ENCODE measurements around the gene DDX50.
A peak's percentile ranks its signal among the peaks of the same experiment; 100 is the strongest.

The DDX50 gene

GRCh38 chr10:68895041-68895440 is 6.1 kb upstream of the DDX50 start:
- H3F3A ChIP-seq (ENCODE audit: low read depth): no peaks in the 10 kb centered on the region
- H2AFZ ChIP-seq (ENCODE audit: low read length): no peak overlapping the region
- TF ChIP-seq CTCF (conservative IDR thresholded peaks at IDR 0.05; ENCODE audit: low read length) (no peak), EZH2phosphoT487 (IDR thresholded peaks at IDR 0.05; ENCODE audit: borderline replicate concordance) (no peak)
- H3K4me1 ChIP-seq (ENCODE audit: insufficient read depth, low read length, poor library complexity, severe bottlenecking): peaks cover 8% of the 10 kb centered on the region
- H3K79me2 ChIP-seq (ENCODE audit: insufficient read depth, low read length): no peaks in the 10 kb centered on the region
- no peaks in the 10 kb centered on the region for H3K27me3 ChIP-seq (ENCODE audit: insufficient read depth, low read length, poor library complexity, severe bottlenecking)
- H3K36me3 ChIP-seq (ENCODE audit: insufficient read depth, low read length): no peaks in the 10 kb centered on the region
- H3K9me2 ChIP-seq (replicated peaks; ENCODE audit: low read depth, low read length): no peaks in the 10 kb centered on the region
- no peak overlapping the region for H3K4me2 ChIP-seq (ENCODE audit: low read depth, low read length, poor library complexity, severe bottlenecking)
- no peak overlapping the region for H3K9ac ChIP-seq (ENCODE audit: low read depth, low read length, poor library complexity, severe bottlenecking)
- no peaks in the 10 kb centered on the region for H4K20me1 ChIP-seq (ENCODE audit: insufficient read depth, low read length, poor library complexity, severe bottlenecking)
- H3K9me3 ChIP-seq (ENCODE audit: insufficient read depth, low read depth, low read length): no peaks in the 10 kb centered on the region
- H3K4me3 ChIP-seq (ENCODE audit: low read length, poor library complexity, severe bottlenecking): no peak overlapping the region

GRCh38 chr10:68897336-68897741 is 3.8 kb upstream of the DDX50 start:
- Histone ChIP-seq H3F3A (ENCODE audit: low read depth) (no peaks in the 10 kb centered on the region), H3K9me3 (ENCODE audit: insufficient read depth, low read depth, low read length) (no peaks in the 10 kb centered on the region), H3K27me3 (ENCODE audit: insufficient read depth, low read length, poor library complexity, severe bottlenecking) (no peaks in the 10 kb centered on the region), H3K9me2 (replicated peaks; ENCODE audit: low read depth, low read length) (no peaks in the 10 kb centered on the region), H3K4me2 (ENCODE audit: low read depth, low read length, poor library complexity, severe bottlenecking) (no peak overlapping the region), H3K4me3 (ENCODE audit: low read length, poor library complexity, severe bottlenecking) (no peak overlapping the region), H3K36me3 (ENCODE audit: insufficient read depth, low read length) (no peaks in the 10 kb centered on the region), H3K4me1 (ENCODE audit: insufficient read depth, low read length, poor library complexity, severe bottlenecking) (peaks cover 18% of the 10 kb centered on the region), H4K20me1 (ENCODE audit: insufficient read depth, low read length, poor library complexity, severe bottlenecking) (peaks cover 10% of the 10 kb centered on the region), H3K79me2 (ENCODE audit: insufficient read depth, low read length) (peaks cover 12% of the 10 kb centered on the region), H2AFZ (ENCODE audit: low read length) (no peak overlapping the region), H3K9ac (ENCODE audit: low read depth, low read length, poor library complexity, severe bottlenecking) (no peak overlapping the region)
- no peak for TF ChIP-seq EZH2phosphoT487 (IDR thresholded peaks at IDR 0.05; ENCODE audit: borderline replicate concordance)
- peak; percentile 72 for TF ChIP-seq CTCF (conservative IDR thresholded peaks at IDR 0.05; ENCODE audit: low read length)

DNA sequence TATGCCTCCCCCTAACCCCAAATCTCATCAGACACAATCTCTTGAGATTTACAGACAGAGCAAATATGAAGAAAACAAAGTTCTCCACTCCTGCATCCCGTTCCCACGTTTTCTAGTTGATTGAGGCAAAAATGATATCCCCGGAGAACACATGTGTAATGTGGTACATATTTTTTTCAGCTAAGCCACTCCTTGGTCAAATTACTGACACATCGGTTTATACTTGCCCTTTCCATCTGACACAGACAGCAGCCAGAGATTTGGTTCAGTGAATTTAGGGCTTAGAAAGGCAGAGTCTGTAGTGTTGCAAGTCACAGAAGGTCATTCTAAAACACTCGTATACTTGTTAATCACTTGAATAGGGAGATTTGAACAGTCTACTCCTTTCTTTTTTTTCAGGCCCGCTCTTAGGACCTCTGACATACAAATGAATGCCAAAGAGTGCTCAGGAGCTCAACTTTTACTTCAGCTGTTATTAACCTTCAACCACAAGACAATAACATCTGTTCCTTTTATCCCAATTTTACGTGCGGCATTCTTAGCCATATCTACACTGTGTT is 1.8 kb upstream of the DDX50 start:
- no peak overlapping the region for H2AFZ ChIP-seq (ENCODE audit: low read length)
- H3K9me3 ChIP-seq (ENCODE audit: insufficient read depth, low read depth, low read length): no peaks in the 10 kb centered on the region
- H3K4me2 ChIP-seq (ENCODE audit: low read depth, low read length, poor library complexity, severe bottlenecking): peak overlapping the region; percentile 96
- TF ChIP-seq EZH2phosphoT487 (IDR thresholded peaks at IDR 0.05; ENCODE audit: borderline replicate concordance) (no peak), CTCF (conservative IDR thresholded peaks at IDR 0.05; ENCODE audit: low read length) (no peak)
- no peaks in the 10 kb centered on the region for H3K27me3 ChIP-seq (ENCODE audit: insufficient read depth, low read length, poor library complexity, severe bottlenecking)
- peak overlapping the region; percentile 94 for H3K9ac ChIP-seq (ENCODE audit: low read depth, low read length, poor library complexity, severe bottlenecking)
- H3K4me3 ChIP-seq (ENCODE audit: low read length, poor library complexity, severe bottlenecking): no peak overlapping the region
- H3K4me1 ChIP-seq (ENCODE audit: insufficient read depth, low read length, poor library complexity, severe bottlenecking): peaks cover 29% of the 10 kb centered on the region
- peaks cover 17% of the 10 kb centered on the region for H4K20me1 ChIP-seq (ENCODE audit: insufficient read depth, low read length, poor library complexity, severe bottlenecking)
- H3K36me3 ChIP-seq (ENCODE audit: insufficient read depth, low read length): no peaks in the 10 kb centered on the region
- no peaks in the 10 kb centered on the region for H3K9me2 ChIP-seq (replicated peaks; ENCODE audit: low read depth, low read length)
- H3F3A ChIP-seq (ENCODE audit: low read depth): no peaks in the 10 kb centered on the region
- peaks cover 32% of the 10 kb centered on the region for H3K79me2 ChIP-seq (ENCODE audit: insufficient read depth, low read length)

All from Loucy (cell line).